Body of pancreas (tissue), 4 donors: ENCODE data around the gene KRT16.
"Not testable (repeated sequence)": the region's sequence is repeated elsewhere in the genome, so short reads cannot be mapped to it uniquely, and the experiment has no call there.

ENCODE experiments used
- CTCF ChIP-seq, 7 experiments: fragments of 450-650 bp in 4 of 7; fragments of 200-600 bp in 3 of 7; sonication (generic) in 3 of 7; IDR thresholded peaks; one replicate each; pipeline ENCODE4 v1.5.1; 2016 to 2019; ENCODE audit warnings: antibody characterized with exemption in 7 of 7
- POLR2A ChIP-seq, 3 donors: fragments of 450-650 bp; IDR thresholded peaks; one replicate each; pipeline ENCODE4 v1.6.1; 2016; ENCODE audit warnings: antibody characterized with exemption in 3 of 3, mild to moderate bottlenecking in 2 of 3

DNA sequence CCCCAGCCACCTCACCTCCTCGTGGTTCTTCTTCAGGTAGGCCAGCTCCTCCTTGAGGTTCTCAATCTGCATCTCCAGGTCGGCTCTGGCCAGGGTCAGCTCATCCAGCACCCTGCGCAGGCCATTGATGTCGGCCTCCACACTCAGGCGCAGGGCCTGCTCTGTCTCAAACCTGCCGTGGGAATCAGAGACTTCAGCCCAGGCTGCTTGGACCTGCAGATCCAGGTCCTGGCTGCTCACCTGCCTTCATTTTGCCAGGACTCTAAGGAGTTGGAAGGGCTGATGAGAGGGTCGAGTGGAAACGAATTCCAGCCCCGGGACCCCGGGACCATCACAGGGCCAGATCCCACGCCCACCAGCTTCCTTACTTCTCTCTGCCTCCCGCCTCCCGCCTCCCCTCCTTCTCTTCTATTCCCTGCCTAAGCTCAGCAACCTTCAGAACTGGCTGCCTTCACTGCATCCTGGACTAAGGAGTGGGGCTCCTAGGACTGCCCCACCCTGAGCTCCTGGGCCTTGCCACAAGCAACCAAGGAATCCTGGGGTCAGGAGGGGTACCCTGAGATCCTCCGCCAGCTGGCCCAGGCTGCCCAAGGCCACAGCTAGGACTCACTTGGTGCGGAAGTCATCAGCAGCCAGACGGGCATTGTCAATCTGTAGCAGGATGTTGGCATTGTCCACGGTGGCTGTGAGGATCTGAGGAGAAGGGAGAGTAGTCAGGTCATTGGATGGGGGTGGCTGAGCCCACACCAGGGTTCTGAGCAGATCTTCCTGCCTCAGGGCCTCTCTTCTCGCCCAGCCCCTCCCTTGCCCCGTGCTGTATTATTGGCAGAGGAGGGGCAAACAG is 10.0 kb upstream of the KRT16 start:
- not testable (repeated sequence) for TF ChIP-seq POLR2A, CTCF (IDR thresholded peaks at IDR 0.05)
